SU-DHL-6 (cell line): ENCODE results near the gene ALOXE3.

ENCODE experiments used
- EZH2phosphoT487 ChIP-seq: fragments of 200-600 bp; sonication (generic), shearing (Covaris generic); conservative IDR thresholded peaks from 2 replicates; pipeline ENCODE4 v1.6.1; 2018; ENCODE audit warnings: mild to moderate bottlenecking, antibody characterized with exemption, low read length, moderate library complexity, mixed read lengths
- TF ChIP-seq, protein P1 (sequence below): fragments of 200-600 bp; sonication (generic); IDR thresholded peaks from one replicate; pipeline ENCODE4 v1.5.1; 2017; ENCODE audit warnings: antibody characterized with exemption, mild to moderate bottlenecking, low read length, moderate library complexity; ENCODE audit not compliant: insufficient read depth, poor library complexity, severe bottlenecking

DNA sequence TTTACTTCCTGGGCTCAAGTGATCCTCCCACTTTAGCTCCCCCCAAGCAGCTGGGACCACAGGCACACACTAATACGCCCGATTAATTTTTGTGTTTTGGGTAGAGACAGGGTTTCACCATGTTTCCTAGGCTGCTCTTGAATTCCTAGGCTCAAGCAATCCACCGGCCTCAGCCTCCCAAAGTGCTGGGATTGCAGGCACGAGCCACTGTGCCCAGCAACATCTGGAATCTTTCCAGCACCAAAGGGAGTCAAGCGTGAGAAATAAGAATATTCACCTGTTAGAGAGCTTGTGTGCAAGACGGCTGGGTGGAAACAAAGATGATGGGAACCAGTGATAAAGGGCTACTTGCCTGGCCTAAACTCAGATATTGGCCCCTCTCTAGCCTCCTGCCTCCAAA is 16.6 kb downstream of the ALOXE3 start:
- TF ChIP-seq, protein P1, sequence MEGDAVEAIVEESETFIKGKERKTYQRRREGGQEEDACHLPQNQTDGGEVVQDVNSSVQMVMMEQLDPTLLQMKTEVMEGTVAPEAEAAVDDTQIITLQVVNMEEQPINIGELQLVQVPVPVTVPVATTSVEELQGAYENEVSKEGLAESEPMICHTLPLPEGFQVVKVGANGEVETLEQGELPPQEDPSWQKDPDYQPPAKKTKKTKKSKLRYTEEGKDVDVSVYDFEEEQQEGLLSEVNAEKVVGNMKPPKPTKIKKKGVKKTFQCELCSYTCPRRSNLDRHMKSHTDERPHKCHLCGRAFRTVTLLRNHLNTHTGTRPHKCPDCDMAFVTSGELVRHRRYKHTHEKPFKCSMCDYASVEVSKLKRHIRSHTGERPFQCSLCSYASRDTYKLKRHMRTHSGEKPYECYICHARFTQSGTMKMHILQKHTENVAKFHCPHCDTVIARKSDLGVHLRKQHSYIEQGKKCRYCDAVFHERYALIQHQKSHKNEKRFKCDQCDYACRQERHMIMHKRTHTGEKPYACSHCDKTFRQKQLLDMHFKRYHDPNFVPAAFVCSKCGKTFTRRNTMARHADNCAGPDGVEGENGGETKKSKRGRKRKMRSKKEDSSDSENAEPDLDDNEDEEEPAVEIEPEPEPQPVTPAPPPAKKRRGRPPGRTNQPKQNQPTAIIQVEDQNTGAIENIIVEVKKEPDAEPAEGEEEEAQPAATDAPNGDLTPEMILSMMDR = no peak
- no peak for TF ChIP-seq EZH2phosphoT487
